GM23248 (cell line): ENCODE results near the gene ROR1.

ENCODE experiments used
- EZH2 ChIP-seq: fragments of 200-600 bp; sonication (generic); IDR thresholded peaks from 2 replicates; pipeline ENCODE4 v1.6.1; 2018; ENCODE audit warnings: antibody characterized with exemption, mild to moderate bottlenecking; ENCODE audit not compliant: insufficient read depth, poor library complexity, severe bottlenecking
- EZH2phosphoT487 ChIP-seq: fragments of 200-600 bp; sonication (generic); IDR thresholded peaks from 2 replicates; pipeline ENCODE4 v1.6.1; 2018; ENCODE audit warnings: antibody characterized with exemption, moderate library complexity, mild to moderate bottlenecking, low read depth; ENCODE audit not compliant: insufficient read depth

DNA sequence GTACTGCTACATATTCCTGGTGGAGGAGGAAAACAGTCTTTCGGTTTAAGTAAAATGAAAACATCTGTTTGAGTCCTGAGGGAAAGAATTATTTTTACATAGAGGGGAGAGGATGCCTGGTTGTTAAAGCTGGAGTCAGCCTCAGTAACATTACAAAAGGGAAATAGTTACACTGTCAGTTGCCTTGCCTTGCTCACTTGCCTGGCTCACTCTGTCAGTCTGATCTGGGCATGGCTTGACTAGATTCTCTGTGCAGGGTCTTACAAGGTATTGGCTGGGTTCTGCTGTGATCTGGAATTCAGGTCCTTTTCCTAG is 421.2 kb downstream of the ROR1 start:
- TF ChIP-seq EZH2 (no peak), EZH2phosphoT487 (no peak)
